DMS53 (cell line): ENCODE results near the gene IQCE.
"Not testable (repeated sequence)": the region's sequence is repeated elsewhere in the genome, so short reads cannot be mapped to it uniquely, and the experiment has no call there.

Experiments used
- DNase-seq: peaks from one replicate; lab custom pipeline; 2025; lab: John Stamatoyannopoulos, UW

Gene IQCE

GRCh38 chr7:2580636-2581035 lies 21.9 kb downstream of the IQCE start:
- no peak for DNase-seq

GRCh38 chr7:2582006-2582735 lies 23.4 kb downstream of the IQCE start:
- DNase-seq, result no peak

GRCh38 chr7:2583798-2584580 lies 25.2 kb downstream of the IQCE start:
- DNase-seq, result no peak

- no peak for DNase-seq
These were observed 26.7 kb downstream of the IQCE start for GRCh38 chr7:2585446-2585845.

- no peak for DNase-seq
These were observed 27.7 kb downstream of the IQCE start for GRCh38 chr7:2586326-2587020.

- no peak for DNase-seq
These were observed 28.4 kb downstream of the IQCE start for GRCh38 chr7:2587134-2587533.

GRCh38 chr7:2587778-2588177 lies 29.0 kb downstream of the IQCE start:
- DNase-seq, result no peak

GRCh38 chr7:2589341-2589740 lies 30.6 kb downstream of the IQCE start:
- DNase-seq, result no peak

GRCh38 chr7:2589941-2590340 lies 31.2 kb downstream of the IQCE start:
- DNase-seq, result not testable (repeated sequence)

- no peak for DNase-seq
These were observed 33.6 kb downstream of the IQCE start for GRCh38 chr7:2592375-2592865.

GRCh38 chr7:2593036-2593727 lies 34.4 kb downstream of the IQCE start:
- DNase-seq, result no peak

- DNase-seq, result no peak
These were observed 35.8 kb downstream of the IQCE start for GRCh38 chr7:2594599-2594998.

GRCh38 chr7:2595258-2595860 lies 36.6 kb downstream of the IQCE start:
- DNase-seq, result no peak

GRCh38 chr7:2596464-2597272 lies 37.9 kb downstream of the IQCE start:
- DNase-seq, result no peak

GRCh38 chr7:2597273-2597640 lies 38.5 kb downstream of the IQCE start:
- no peak for DNase-seq

- no peak for DNase-seq
These were observed 39.5 kb downstream of the IQCE start for GRCh38 chr7:2598154-2598823.

GRCh38 chr7:2601065-2601464 lies 42.3 kb downstream of the IQCE start:
- DNase-seq, result no peak

- no peak for DNase-seq
These were observed 43.1 kb downstream of the IQCE start for GRCh38 chr7:2601907-2602306.

- no peak for DNase-seq
These were observed 43.7 kb downstream of the IQCE start for GRCh38 chr7:2602406-2603043.
